GM18498 (cell line): ENCODE data around the gene CD44.
A peak's percentile ranks its signal among the peaks of the same experiment; 100 is the strongest.
"Not testable (repeated sequence)": the region's sequence is repeated elsewhere in the genome, so short reads cannot be mapped to it uniquely, and the experiment has no call there.

Source experiments
- ATAC-seq: cut with Tn5 transposase; IDR thresholded peaks from one replicate; pipeline ENCODE4 v1.9.1; 2021; ENCODE audit warnings: mild to moderate bottlenecking, moderate library complexity; ENCODE audit not compliant: unreplicated experiment

Gene CD44

DNA sequence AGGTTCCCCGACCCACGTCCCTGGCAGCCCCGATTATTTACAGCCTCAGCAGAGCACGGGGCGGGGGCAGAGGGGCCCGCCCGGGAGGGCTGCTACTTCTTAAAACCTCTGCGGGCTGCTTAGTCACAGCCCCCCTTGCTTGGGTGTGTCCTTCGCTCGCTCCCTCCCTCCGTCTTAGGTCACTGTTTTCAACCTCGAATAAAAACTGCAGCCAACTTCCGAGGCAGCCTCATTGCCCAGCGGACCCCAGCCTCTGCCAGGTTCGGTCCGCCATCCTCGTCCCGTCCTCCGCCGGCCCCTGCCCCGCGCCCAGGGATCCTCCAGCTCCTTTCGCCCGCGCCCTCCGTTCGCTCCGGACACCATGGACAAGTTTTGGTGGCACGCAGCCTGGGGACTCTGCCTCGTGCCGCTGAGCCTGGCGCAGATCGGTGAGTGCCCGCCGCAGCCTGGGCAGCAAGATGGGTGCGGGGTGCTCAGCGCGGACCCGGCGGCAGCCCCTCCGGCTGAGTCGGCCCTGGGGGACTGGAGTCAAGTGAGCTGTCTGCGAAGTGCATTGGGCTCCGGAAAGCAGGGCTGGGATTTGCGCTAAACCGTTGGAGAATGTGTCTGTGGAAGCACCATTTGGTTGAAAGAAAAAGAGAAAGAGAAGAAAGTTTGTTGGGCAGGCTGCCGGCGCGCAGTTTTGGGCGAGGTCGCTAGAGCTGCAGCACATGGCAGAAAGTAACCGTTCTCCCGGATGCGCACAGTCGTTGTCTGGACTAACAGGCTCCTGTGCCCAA lies at the start of gene CD44:
CD44 (plus strand) TSS at position 229 of the 779 bp plus-strand sequence; CDS start at position 362, 133 bp downstream.
- ATAC-seq = peak; percentile 45

- ATAC-seq = peak; percentile 74
Observed at GRCh38 chr11:35089666-35090065, 49.3 kb upstream of the CD44 start.

GRCh38 chr11:35090125-35090524 lies 48.8 kb upstream of the CD44 start:
- ATAC-seq = peak; percentile 21

- ATAC-seq = not testable (repeated sequence)
Observed at GRCh38 chr11:35090991-35091390, 48.0 kb upstream of the CD44 start.

- no peak for ATAC-seq
Observed at GRCh38 chr11:35096723-35097122, 42.2 kb upstream of the CD44 start.

- ATAC-seq = no peak
Observed at GRCh38 chr11:35097814-35098455, 41.0 kb upstream of the CD44 start.

DNA sequence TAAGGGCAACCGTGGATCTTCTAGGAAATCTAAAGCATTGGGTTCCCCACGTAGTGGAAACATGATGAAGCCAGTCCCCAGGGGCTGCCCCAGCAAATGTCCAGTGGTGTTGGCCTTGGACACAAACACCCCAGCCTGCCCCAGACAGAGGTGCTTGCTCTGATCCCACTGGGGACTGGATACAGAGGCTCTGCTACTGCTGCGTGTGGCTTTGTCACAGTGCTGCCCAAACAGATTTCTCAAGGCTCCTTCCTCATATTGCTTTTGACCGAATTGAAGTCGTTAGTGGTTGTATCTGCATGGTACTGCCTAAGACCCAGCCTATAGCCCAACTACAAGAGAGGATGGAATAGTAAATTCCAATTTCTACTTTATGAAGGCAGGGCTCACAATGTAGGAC lies 40.1 kb upstream of the CD44 start:
- no peak for ATAC-seq

DNA sequence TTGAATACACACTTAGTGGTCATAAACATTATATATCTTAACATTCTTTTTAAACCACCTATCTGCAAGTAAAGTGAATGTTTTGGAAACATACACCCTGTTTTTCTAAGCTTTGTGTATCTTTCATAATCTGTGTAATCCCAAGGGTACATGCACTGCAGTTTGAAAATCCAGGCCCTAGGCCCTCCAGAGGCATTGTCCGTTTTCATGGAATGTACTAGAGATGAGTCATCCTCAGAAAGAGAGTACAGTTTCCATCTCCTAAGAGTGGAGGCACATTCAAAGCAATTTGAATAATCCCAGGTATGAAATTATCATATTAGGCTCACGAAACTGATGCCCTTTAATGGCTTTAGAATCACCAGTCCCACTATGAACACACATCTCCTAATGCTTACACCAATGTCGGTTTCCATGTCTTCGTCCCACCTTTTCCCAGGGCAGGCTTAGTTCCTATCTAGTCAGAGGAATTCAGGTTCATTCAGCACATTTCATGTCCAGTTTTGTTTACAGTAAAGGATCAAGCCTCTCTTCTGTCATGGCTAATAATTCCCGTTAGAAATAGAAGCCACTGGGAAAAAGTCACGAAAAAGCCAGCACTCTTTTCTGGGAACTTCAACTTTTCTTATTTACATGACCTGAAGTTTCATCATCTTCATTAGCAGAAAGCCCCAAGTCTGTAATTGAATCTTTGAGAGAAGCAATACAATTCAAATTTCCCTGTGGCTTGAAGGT lies 39.5 kb upstream of the CD44 start:
- no peak for ATAC-seq

DNA sequence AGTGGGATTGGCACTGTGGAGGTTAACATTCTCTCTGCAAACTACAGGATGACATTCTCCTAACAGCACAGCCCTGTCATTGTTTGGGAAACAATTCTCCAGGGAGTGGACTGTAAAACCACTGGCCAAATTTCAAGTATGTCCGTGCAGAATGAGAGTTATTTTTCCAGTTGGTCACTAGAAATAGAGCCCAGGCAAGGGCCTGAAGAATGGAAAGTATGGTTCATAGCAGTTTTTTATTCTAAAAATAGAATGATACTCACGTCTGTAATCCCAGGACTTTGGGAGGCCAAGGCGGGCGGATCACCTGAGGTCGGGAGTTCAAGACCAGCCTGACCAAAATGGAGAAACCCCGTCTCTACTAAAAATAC lies 39.0 kb upstream of the CD44 start:
- no peak for ATAC-seq

- no peak for ATAC-seq
Observed at GRCh38 chr11:35101223-35101622, 37.7 kb upstream of the CD44 start.

GRCh38 chr11:35102267-35102666 lies 36.7 kb upstream of the CD44 start:
- no peak for ATAC-seq

GRCh38 chr11:35103366-35104208 lies 35.4 kb upstream of the CD44 start:
- no peak for ATAC-seq

GRCh38 chr11:35104655-35105054 lies 34.3 kb upstream of the CD44 start:
- ATAC-seq = no peak

GRCh38 chr11:35105319-35106079 lies 33.5 kb upstream of the CD44 start:
- no peak for ATAC-seq

DNA sequence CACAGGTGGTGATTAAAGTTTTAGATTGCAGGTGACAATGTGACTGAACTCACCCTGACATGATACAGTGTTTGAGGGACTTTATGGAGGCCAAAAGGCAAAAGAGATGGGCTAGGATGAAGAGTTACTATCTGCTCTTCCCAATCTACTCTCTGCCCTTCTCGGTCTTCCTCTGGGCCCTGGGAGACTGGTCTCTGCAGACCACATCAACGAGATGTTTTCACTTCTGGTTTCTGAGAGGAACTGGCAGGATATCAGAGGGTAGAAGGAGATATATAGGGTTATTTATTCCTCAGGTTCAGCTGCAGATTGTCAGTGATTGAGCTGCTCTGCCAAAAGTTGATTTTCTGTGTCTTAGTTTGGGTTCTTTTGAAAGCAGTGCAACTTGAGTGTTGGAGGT lies 32.4 kb upstream of the CD44 start:
- ATAC-seq = peak; percentile 84

GRCh38 chr11:35107861-35108260 lies 31.1 kb upstream of the CD44 start:
- ATAC-seq = no peak

- not testable (repeated sequence) for ATAC-seq
Observed at GRCh38 chr11:35108336-35108735, 30.6 kb upstream of the CD44 start.

GRCh38 chr11:35109041-35109440 lies 29.9 kb upstream of the CD44 start:
- ATAC-seq = no peak

- no peak for ATAC-seq
Observed at GRCh38 chr11:35109827-35110226, 29.1 kb upstream of the CD44 start.
